NCI-H146 treated with DMSO at 0.1 percent for 48 hours (cell line): ENCODE data around the gene CASP4.
A peak's percentile ranks its signal among the peaks of the same experiment; 100 is the strongest.
"Not testable (repeated sequence)": the region's sequence is repeated elsewhere in the genome, so short reads cannot be mapped to it uniquely, and the experiment has no call there.

Experiments
- DNase-seq: peaks from one replicate; lab custom pipeline; 2025; ENCODE audit not compliant: unreplicated experiment; lab: John Stamatoyannopoulos, UW

Gene CASP4

GRCh38 chr11:104957280-104957679 lies 11.1 kb downstream of the CASP4 start:
- DNase-seq, result no peak

- DNase-seq, result no peak
Observed at GRCh38 chr11:104956528-104956927, 11.8 kb downstream of the CASP4 start.

DNA sequence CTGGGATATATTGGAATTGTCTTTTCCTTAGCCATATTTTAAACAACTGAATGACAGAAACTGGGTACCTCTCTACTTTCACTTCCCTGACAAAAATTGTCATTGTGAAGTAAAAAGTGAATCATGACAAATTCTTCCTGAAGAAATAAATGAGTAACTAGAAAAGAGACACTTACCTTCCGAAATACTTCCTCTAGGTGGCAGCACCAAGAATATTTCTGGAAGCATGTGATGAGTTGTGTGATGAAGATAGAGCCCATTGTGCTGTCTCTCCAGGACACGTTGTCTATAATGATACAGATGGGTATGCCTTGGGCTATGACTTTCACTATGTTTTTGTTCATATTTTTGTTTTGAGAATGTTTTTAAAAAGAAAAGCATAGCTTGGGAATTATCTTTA lies 21.5 kb downstream of the CASP4 start:
- DNase-seq, result peak; percentile 26

DNA sequence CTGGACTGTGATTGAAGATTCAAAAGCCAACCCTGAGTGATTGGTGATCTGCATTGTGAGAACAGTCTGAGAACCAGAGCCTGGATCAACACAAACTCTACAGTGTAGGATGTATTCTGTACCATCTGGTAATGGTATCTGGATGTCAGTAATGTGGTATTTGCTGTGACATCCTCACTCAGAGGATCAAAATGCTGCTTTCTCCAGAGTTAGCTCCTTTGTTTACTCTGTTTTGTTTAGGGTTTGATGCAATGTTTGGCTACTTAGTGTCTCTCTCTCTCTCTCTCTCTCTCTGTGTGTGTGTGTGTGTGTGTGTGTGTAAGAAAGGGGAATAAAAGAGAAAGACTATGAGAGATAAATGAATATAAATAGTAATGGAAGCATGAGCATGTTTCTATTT lies 24.3 kb downstream of the CASP4 start:
- DNase-seq, result no peak

GRCh38 chr11:104943561-104943960 lies 24.8 kb downstream of the CASP4 start:
- DNase-seq, result no peak

DNA sequence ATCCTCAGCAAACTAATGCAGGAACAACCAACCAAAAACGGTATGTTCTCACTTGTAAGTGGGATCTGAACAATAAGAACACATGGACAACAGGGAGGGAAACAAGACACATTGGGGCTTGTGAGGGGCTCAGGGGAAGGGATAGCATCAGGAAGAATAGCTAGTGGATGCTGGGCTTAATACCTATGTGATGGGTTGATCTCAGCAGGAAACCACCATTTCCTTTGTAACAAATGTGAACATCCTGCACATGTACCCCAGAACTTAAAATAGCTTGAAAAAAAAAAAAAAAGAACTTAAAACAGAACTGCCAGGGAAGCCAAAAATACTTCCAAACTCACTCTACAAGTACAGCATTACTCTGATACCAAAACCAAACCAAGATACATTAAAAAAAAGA lies 33.8 kb downstream of the CASP4 start:
- no peak for DNase-seq

DNA sequence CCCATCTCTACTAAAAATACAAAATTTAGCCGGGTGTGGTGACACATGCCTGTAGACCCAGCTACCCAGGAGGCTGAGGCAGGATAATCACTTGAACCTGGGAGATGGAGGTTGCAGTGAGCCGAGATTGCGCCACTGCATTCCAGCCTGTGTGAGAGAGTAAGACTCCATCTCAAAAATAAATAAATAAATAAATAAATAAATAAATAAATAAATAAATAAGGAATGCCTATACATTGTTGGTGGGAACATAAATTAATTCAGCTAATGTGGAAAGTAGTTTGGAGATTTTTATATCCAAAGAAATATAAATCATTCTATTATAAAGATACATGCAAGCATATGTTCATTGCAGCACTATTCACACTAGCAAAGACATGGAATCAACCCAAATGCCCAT lies 34.3 kb downstream of the CASP4 start:
- not testable (repeated sequence) for DNase-seq

DNA sequence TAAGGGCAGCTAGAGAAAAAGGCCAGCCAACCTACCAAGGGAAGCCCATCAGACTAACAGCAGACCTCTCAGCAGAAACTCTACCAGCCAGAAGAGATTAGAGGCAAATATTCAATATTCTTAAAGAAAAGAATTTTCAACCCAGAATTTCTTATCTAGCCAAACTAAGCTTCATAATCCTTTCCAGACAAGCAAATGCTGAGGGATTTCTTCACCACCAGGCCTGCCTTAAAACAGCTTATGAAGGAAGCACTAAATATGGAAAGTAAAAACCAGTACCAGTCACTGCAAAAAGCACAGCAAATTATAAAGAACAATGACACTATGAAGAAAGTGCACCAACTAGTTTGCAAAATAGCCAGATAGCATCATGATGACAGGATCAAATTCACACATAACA lies 39.6 kb downstream of the CASP4 start:
- DNase-seq, result no peak

DNA sequence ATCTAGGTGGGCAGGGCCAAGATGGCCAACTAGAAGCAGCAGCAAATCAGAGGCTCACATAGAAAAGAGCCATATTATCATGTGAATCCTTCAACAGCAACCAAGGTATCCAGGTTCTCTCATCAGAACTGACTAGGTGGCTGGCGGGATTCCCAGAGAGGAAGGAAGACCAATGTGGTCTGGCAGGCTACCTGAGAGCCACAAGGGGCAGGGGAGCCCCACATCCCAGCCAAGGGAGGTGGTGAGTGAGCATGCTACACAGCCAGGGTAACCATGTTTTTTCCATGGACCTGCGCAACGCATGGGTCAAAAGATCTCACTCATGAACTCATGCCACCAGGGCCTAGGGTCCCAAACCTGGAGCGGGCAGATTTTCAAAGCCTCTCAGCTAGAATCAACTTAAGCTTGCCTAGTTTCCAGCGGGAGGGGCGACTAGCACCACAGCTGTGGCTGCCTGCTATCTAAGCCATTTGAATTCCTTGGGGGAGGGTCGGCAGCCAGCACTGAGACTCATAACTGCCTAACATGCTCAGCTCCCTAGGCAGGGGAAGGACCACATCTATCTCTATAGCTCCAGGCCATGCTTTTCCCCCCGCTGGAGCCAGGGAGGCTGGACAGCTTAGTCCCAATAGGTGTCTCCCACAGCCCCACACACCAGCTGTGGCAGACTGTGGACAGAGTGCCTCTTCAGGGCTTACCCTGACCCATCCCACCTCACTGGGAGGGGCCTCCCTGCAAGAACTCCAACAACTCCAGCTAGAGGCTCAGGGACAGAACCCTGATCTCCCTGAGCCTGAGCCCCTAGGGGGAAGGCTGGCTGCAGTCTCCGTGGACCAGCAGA lies 41.4 kb downstream of the CASP4 start:
- no peak for DNase-seq

DNA sequence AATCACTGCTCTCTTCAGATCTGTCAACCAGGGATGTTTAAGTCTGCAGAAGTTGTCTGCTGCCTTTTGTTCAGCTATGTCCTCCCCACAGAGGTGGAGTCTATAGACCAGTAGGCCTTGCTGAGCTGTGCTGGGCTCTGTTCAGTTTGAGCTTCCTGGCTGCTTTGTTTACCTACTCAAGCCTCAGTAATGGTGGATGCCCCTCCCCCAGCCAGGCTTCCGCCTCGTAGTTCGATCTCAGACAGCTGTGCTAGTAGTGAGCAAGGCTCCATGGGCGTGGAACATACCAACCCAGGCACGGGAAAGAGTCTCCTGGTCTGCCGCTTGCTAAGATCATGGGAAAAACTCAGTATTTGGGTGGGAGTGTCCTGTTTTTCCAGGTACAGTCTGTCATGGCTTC lies 42.5 kb downstream of the CASP4 start:
- DNase-seq, result no peak

DNA sequence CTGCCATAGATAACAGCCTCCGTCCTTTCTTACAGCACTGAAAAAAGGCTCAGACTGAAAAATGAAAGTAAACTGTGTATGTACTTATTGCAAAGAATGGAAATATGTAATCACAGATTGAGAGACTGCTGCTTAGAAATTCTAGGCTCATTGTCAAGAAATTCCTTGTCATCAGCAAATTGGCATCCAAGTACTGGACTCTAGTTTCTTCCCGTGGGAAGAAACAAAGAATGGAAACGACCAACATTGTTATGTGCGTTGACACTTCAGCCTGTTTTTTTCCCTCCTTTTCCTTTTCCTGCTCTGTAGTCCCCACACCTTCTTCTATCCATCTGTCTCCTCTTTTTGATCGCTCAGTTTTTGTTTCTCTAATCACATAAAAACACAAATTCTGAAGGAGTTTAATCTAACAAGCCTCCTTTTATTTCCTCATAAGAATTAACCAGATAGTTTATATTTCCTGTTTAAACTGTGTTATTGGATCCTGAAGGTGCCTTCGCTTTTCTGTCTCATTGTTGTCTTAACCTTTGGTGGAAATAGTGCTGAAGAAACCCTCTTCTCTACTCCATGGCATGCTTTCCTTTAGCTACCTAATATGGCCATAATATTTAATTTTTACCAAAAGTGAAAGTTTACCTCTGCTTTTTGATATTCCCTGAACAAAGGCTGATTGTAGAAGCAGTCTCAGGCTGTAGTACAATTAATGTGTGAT lies 50.1 kb downstream of the CASP4 start:
- DNase-seq, result no peak

DNA sequence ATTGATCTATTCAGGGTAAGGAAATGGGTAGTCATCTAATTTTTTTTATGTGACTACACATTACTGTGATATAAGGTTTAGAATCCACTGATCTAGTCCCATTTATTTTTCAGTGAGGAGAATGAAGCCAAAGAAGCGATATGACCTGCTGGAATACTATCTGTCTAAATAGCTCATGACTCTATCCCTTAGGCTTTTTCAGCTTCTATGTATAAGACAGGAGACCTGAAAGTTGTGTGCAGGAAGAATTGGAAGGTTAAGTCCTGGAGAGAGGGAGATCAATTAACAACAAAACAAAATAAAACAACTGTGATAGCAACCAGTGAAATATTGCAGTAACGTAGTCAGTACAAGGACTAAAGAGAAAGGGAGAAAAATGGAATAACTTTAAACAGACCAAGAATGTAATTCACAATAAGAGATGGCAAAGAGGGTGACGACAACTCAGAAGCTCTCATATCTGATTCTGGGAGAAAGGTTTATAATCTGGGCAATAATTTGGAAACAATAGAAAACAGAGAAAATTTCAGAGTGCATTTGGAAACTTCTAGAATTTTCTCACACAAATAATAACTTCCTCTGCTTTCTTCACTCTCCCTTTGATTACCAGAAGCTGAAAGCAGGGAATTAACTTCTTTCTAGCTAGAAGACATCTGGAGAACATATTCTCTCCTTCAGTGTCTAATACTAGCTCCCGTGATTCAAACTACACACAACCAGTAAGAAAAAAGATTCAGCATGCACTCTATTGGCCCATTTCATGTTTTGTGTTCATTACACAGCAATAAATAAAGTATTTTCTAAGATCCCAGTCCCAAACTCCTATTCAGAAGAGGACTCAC lies 50.9 kb downstream of the CASP4 start:
- DNase-seq, result no peak

DNA sequence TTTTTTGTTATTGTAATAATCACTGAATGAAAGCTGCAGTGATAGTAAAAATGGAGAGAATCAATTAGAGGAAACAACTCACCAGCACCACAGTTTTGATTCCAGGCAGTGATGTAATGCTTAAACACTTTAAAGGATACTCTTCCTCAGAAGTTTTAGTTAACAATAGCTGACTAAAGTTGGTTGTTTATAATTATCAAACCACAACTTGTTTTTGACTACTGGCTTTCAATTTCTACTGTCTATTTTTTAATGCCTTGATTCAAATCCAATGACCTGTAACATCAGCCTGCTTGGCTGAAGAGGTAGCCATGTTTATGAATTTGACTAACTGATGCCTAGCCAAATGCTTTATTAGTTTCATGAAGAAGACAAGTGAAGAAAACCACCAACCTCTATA lies 51.9 kb downstream of the CASP4 start:
- no peak for DNase-seq

- DNase-seq, result no peak
Observed at GRCh38 chr11:104912102-104912501, 56.3 kb downstream of the CASP4 start.

- no peak for DNase-seq
Observed at GRCh38 chr11:104908186-104908531, 60.2 kb downstream of the CASP4 start.

DNA sequence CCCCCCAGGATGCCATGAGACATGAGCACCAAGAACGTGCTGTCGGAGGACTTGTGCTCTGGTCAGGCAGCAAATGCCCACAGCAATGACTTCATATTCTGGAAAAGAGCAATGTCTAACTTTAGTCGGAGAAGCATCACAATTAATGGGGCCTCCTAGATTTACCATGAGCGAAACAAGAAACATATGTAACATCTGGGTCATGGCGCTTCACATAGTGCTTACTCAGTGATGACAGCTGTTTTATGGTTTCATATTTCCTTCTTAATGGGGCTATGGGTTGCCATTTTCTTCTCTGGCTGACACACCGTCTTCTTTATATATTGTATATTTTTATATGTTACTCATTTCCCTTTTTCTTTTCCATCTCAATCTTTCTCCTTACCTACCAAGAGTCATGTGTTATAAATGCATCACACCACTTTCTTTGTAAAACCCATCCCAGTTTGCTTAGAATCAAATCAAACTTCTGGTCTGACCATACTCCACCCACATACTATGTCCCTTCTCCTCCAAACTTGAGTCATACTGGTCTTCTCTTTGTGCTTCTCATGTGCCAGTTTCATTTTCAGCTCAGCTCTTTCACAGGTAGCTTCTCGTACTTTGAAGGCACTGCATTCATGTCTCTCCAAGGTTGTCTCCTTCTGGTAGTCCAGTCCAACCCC lies 60.7 kb downstream of the CASP4 start:
- no peak for DNase-seq

DNA sequence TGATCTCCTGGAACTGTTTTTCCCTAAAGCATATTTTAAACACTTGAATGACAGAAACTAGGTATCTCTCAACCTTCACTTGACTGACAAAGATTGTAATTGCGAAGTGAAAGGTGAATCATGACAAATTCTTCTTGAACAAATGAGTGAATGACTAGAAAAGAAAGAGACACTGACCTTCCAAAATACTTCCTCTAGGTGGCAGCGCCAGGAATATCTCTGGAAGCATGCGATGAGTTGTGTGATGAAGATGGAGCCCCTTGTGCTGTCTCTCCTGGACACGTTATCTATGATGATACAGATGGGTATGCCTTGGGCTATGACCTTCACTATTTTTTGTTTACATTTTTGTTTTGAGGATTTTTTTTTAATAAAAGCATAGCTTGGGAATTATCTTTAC lies 63.1 kb downstream of the CASP4 start:
- DNase-seq, result no peak

GRCh38 chr11:104899226-104899625 lies 69.1 kb downstream of the CASP4 start:
- DNase-seq, result no peak

DNA sequence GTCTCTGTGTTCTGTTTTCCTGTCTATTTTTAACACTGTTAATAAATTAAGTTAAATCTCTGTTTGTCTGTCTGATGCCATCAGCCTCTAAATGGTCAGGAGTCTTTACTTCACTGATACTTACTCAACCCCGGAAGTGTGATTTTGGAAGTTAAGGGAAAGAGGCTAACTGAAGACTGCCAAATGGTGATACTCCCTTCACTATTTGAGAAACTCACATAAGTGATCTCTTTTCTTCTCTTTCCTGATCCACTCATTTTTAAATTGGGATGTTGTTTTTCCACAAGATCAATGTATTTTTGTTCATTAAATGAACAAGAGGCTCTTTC lies 69.7 kb downstream of the CASP4 start:
- DNase-seq, result no peak

DNA sequence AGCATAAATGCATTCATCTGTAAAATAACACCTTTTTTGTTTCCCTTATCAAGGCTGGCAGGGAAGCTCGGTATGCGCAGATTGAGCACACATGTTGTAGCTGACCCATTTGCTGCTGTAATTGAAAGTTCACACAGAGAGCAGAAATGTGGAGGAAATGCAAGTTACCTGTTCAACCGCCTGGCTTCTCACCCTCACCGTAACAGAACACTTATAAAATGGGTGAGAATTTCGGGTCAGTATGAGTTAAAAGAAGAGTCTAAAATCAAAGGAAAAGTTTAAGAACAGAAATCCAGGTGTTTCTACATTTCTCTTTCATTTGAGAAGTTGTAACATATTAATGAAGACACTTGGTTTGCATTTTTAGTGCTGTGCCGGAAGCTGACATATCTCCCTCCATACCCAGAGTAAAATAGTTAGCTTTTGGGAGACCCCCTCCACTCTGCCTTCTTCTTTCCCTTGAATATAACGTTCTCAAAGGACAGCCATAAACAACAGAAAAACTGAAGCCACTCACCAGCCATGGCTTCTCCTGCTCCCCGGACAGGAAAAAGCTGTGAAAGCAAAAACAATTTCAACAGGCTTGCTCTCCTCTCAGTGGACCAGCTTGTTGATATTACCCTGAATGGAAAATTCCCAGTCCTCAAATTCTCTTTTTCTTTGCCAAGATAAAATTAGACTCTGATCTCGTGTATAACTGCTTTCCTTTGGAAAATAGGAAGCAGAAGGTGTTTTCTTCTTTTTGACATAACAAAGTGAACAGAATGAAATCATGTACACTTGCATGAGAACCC lies 70.3 kb downstream of the CASP4 start, which contains the start of gene CASP12:
CASP12 (minus strand) TSS at position 570 of the 794 bp plus-strand sequence.
- no peak for DNase-seq
